HG03457 (cell line): ENCODE measurements around the gene SGMS1.

ENCODE experiments used
- ATAC-seq: cut with Tn5 transposase; IDR thresholded peaks from one replicate; pipeline ENCODE4 v1.9.1; 2021; ENCODE audit warnings: moderate number of reproducible peaks; ENCODE audit not compliant: unreplicated experiment

The SGMS1 gene

DNA sequence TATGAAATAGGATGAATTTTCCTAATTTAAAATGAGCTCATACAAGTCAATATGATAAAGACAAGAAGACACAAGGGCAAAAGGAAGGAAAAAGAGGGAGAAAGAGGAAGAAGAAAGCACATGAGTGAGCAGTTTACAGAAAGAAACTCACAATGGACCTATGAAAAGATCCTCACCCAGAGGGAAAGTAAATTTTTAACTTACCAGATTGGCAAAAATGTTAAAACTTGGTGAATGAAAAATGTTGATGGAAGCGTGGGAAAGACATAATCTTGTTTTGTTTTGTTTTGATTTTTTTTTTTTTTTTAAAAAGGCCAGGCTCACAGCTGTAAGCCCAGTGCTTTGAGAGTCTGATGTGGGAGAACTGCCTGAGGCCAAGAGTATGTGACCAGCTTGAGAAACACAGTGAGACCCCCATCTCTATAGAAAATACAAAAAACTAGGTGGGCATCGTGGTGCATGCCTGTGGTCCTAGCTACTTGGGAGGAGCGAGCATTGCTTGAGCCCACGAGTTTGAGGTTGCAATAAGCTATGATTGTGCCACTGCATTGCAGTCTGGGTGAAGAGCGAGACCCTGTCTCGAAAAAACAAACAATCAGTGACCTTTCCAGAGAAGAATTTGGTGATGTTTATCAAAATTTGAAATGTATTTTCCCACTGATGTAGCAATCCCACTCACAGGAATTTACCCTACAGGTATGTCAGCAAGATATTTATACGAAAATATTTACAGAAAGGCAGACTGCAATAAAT, 219.6 kb downstream of the SGMS1 start:
- ATAC-seq = no peak

- no peak for ATAC-seq
These were observed 220.7 kb downstream of the SGMS1 start for GRCh38 chr10:50403074-50403473.

DNA sequence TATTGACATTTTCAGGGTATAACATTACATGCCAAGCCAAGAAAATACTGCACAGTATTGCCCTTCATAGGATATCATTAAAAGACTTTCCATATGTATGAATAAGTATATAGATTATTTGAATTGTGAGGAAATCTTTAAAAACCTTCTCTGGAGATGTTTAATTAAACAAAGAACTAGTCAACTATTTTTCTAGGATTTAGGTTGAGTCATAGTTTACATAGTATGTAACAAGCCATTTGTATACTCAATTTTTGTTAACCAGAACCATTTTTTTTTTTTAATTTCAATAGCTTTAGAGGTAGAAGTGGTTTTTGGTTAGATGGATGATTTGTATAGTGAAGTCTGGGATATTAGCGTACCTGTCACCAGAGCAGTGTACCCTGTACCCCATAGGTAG, 221.3 kb downstream of the SGMS1 start:
- no peak for ATAC-seq

- ATAC-seq = no peak
These were observed 223.1 kb downstream of the SGMS1 start for GRCh38 chr10:50400694-50401093.

DNA sequence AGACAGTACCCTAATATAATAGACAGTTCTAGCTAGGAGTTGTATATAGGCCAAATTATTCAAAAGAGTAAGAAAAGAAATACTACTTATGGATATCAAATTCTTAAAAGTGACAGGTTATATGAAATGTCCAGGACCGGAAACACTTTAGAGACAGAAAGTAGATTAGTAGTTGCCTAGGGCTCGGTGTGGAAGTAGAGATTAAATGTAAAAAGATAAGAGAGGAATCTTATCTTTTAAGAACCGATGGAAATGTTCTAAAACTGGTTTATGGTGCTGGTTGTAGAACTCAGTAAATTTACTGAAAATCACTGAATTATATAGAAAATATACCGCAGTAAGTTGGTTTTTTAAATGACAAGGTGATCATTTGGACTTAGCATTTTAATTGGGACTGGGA, 224.9 kb downstream of the SGMS1 start:
- ATAC-seq = no peak

- ATAC-seq = no peak
These were observed 225.4 kb downstream of the SGMS1 start for GRCh38 chr10:50398381-50398780.

- ATAC-seq = no peak
These were observed 226.2 kb downstream of the SGMS1 start for GRCh38 chr10:50397312-50398140.

DNA sequence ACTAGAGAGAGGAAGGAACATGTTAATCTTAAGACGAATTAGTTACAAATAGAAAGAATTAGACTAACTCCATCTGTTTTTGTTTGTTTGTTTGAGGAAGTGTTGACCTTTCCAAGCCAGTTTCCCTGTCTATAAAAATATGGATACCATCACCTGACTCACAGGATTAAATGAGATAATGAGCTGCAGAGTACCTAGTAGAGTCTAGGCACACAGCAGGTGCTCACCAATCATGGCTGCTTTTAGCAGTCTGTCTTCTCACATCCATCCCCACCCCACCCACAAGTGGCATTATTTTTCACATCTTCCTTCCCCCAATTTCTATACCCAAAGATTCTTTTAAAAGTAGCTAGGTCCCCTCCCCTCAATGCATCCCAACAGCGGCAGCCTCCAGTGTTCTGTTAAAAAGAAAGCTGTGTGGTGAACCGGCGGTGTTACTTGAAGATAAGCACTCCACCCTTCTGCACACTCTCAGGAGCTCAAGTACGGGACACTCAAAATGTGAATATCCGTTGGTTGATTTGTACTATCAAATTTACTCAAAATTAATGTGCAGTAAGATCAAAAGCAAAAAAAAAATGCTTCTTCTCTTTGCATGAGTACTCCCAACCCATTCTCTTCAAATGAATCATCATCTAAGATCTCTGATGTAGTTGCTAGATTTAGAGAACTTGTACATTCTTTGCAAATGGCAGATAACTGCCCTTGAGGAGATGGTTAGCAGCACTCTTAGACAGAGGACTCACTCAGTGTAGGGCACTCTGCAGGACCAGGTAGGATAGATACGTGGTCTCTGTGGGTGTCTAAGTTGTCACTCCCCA, 227.1 kb downstream of the SGMS1 start:
- ATAC-seq = peak; percentile 39

DNA sequence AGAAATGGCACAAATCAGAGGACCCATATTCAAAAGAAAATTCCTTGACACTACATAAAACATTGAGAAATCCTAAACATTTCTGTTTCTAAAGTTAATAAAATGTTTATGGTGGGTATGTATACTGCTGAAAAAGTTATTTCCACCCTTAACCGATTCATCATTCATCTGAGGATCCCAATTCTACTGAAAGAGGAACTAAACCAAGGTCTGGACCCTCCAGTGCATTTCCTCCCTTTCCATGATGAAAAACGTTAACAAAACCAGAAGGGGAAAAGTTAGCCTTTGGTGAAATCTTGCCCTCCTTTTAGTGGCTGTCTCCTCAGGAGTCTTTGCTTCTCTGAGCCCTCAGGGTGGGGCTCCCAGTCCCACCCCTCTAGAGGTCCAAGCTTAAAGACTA, 227.9 kb downstream of the SGMS1 start:
- ATAC-seq = no peak

DNA sequence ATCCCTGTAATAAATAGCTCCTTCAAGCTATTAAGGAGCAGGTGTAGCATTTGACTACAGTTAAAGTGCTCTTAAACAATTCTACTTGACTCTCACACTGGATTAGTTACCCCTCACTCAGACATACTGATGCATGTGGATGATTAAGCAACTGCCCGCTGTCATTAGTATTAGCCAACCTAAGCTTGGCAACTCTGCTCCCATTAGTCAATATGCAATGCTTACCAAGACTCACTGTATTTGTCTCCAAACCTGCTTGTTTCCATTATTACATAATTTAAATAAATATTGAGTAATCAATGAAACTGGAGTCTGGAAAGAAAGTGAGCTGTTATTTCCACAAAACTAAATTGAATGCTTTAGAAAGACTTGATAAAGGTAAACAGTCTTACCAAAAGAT, 228.5 kb downstream of the SGMS1 start:
- no peak for ATAC-seq

DNA sequence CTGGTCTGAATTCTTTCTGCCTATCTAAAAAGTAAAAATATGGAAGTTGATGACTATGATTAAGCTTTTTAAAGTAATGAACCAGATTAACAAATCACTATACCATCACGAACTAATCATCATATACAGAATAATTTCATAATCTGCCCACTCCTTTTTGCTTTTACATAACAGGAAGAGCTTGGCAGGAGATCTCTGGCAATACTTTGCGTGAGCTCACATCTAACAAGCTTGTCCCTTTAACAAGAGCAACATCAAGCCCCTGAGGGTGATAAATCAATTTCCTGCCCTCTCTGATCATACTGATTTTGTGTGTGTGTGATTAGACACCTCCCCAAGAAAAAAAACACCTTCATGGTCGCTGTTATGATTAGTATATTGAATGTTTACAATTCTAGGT, 228.9 kb downstream of the SGMS1 start:
- no peak for ATAC-seq

DNA sequence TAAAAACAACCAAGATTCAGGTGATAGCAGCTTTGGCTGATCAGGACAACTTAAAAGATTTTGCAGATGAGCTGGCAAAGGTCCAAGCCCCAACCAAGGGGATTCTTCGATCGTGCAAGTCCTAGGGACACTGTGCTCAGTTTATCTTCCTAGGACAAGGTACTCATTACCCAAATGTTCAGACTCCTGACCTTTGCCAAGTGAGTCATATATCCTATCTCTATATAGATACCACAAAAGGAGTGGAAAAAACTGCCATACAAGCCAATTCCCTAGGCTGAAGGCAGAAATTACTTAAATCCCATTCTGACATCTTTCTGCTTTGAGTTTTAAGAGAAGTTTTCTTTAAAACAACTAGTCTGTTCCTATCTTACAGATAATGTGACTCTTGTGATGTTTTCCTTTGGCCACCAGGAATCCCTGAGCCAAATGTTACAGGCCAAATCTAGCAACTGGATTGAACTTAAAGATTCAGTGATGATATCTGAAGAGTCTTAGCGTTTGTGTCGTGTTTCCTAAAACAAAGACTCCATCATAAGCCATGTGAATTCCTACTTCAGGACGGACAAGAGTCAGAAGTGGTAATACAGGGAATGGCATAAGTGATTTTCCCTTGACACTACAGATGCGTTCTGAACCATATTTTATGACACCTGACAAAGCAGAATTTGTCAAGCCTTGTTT, 229.8 kb downstream of the SGMS1 start:
- ATAC-seq = no peak

GRCh38 chr10:50392966-50393718, 230.6 kb downstream of the SGMS1 start:
- ATAC-seq = no peak

- no peak for ATAC-seq
These were observed 231.3 kb downstream of the SGMS1 start for GRCh38 chr10:50392426-50392825.

DNA sequence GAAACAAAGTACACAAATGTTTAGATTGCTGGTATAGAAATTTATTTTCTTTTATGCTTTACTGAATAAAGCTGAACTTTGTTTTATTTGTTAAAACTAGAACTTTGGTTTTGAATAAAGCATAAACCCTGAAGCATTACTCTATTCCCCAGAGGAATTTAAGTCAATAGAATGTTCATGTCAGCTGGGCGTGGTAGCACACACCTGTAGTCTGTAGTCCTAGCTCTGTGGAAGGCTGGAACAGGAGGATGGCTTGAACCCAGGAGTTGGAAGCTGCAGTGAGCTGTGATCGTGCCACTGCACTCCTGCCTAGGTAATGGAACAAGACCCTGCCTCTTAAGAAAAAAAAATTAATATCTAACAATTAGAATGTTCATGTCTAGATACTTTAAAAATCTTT, 233.5 kb downstream of the SGMS1 start:
- no peak for ATAC-seq

DNA sequence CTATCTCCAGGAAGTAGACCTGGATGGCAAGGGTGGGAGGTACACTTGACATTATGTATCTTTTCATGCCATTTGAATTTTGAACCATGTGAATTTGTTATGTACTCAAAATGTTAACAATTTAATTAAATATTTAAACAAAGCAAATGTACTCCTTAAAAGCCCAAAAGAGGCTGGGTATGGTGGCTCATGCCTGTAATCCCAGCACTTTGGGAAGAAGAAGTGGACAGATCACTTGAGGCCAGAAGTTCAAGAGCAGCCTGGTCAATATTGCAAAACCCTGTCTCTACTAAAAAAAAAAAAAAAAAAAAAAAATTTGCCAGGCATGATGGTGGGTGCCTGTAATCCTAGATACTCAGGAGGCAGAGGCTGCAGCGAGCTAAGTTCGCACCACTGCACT, 235.6 kb downstream of the SGMS1 start:
- ATAC-seq = no peak

DNA sequence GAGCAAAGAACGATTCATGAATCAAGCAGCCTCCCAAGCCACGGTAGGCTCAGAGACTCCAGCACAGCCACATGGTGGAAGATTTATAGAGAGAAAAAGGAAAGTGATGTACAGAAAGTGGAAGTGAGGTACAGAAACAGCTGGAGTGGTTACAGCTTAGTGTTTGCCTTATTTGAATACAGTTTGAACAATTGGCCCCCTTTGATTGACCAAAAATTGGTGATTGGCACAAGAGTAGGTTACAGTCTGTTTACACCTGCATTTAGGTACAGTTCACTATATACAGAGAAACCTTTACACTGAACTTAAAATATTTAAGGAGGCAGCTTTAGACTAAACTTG, 236.1 kb downstream of the SGMS1 start:
- ATAC-seq = no peak

DNA sequence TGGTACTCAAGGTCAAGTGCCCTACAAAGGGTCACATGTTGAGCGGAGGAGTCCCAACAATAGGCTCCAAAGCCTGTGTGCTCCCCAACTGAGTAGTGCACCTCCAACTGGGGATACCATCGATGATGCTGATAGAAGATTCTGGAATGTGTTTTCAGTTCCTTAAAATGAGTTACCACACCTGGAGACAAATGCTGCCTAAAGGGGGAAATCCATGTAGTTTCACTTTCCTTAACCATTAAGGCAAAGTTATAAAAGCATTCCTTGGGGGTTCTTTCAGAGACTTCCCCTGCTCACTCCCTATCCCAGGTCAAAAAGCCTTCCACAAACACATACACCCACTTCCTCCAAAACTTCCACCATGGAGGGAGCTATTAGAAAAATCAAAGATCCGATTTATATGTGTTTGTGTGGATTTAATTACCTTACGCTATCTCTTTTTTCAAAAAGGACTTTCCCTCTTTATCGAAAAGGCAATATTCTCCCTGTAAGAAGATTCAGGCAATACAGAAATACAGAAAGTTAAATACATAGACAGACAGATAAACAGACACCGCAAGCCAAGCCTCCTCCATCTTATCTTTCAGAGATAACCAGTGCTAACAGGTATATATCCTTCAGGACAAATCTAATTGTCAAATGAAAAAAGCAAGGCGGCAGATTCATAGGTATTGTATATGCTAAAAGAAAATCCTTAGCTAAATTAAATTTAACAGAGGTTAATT, 236.6 kb downstream of the SGMS1 start:
- ATAC-seq = no peak

GRCh38 chr10:50385624-50386023, 238.1 kb downstream of the SGMS1 start:
- no peak for ATAC-seq

GRCh38 chr10:50384898-50385297, 238.9 kb downstream of the SGMS1 start:
- ATAC-seq = no peak
